SU-DHL-6 (cell line): ENCODE results near the gene SPAG4.

Experiments used
- EZH2phosphoT487 ChIP-seq: fragments of 200-600 bp; sonication (generic), shearing (Covaris generic); conservative IDR thresholded peaks from 2 replicates; pipeline ENCODE4 v1.6.1; 2018; ENCODE audit warnings: mild to moderate bottlenecking, antibody characterized with exemption, low read length, moderate library complexity, mixed read lengths
- TF ChIP-seq, protein P1 (sequence below): fragments of 200-600 bp; sonication (generic); IDR thresholded peaks from one replicate; pipeline ENCODE4 v1.5.1; 2017; ENCODE audit warnings: antibody characterized with exemption, mild to moderate bottlenecking, low read length, moderate library complexity; ENCODE audit not compliant: insufficient read depth, poor library complexity, severe bottlenecking

DNA sequence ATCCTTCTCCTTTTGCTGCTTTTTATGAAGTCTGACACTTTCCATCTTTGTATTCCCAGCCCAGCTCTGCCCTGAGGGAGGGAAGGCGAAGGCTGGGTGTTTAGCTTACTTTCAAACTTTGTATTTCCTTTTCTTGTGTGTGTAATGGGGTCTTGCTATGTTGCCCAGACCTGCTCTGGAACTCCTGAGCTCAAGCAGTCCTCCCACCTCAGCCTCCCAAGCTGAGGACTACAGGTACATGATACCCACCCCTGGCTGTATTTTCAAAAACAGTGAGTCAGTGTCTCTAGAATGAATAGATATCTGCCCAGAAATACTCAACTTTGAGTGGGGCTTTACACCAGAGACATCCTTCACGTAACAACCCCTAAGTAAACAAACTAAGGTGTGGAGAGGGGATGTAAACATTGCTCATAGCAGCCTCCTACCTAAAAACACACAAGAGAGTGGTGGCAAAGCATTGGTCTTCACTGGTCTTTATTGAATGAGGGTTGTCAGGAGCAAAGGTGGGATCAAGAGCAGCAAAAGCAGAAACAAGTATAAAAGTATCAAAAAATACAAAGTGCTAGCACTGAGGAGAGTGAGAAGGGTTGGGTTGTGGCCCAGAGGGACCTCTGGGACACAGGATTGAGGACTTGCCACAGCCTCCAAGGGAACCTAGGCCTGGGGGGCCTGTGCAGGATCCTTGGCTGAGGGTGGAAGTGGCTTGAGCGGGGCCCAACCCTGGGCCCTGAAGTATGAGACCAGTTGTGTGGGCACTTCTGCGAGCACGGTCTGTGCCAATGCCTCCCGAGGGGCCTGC is 10.2 kb downstream of the SPAG4 start:
- TF ChIP-seq, protein P1, sequence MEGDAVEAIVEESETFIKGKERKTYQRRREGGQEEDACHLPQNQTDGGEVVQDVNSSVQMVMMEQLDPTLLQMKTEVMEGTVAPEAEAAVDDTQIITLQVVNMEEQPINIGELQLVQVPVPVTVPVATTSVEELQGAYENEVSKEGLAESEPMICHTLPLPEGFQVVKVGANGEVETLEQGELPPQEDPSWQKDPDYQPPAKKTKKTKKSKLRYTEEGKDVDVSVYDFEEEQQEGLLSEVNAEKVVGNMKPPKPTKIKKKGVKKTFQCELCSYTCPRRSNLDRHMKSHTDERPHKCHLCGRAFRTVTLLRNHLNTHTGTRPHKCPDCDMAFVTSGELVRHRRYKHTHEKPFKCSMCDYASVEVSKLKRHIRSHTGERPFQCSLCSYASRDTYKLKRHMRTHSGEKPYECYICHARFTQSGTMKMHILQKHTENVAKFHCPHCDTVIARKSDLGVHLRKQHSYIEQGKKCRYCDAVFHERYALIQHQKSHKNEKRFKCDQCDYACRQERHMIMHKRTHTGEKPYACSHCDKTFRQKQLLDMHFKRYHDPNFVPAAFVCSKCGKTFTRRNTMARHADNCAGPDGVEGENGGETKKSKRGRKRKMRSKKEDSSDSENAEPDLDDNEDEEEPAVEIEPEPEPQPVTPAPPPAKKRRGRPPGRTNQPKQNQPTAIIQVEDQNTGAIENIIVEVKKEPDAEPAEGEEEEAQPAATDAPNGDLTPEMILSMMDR, result no peak
- TF ChIP-seq EZH2phosphoT487, result no peak
